C4-2B (cell line): ENCODE measurements around the gene GABRG3.

Experiments used
- CTCF ChIP-seq: fragments of 450-650 bp; conservative IDR thresholded peaks from 2 replicates; pipeline ENCODE4 v1.5.1; 2017; ENCODE audit warnings: mild to moderate bottlenecking
- ZFX ChIP-seq: fragments of 450-650 bp; IDR thresholded peaks from 2 replicates; pipeline ENCODE4 v1.6.1; 2017

- TF ChIP-seq CTCF: peak; percentile 98
- TF ChIP-seq ZFX: no peak
Observed at GRCh38 chr15:27017168-27017809, 46.3 kb downstream of the GABRG3 start.
